ENCODE measurements around the gene CACNG4. TPM values are rescaled to one million over a fixed set of nuclear protein-coding genes. Genes with fewer than 3 reads are reported as not detected.

The CACNG4 gene
- total RNA-seq, 2 experiments from 2014 or later = not detected

DNA sequence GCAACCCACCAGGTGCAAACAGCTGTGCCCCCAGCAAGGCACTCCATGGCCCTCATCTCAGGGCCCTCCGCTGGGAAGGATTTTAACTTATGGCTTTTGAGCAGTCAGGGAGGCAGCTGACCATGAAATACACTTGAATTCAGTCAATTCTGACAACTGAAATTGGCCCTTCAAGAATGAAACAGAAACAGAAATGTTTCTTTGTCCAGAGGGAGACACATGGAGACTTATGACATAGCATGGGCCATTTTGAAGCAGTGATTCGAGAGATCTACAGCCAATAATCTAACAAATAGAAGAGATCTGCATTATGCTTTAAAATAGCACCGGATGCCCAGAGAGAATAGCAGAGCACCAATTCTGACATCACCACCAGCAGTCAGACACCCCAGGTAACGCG is 87.3 kb downstream of the CACNG4 start:
- no TSS peak for BruUV-seq (replicated peaks)
- H3K79me2 ChIP-seq (ENCODE audit: insufficient read depth, low read depth, low read length) = no peaks in the 10 kb centered on the region
- no peak overlapping the region for H3K4me3 ChIP-seq (ENCODE audit: low read depth, low read length, poor library complexity, severe bottlenecking)
- no peak for TF ChIP-seq CTCF (conservative IDR thresholded peaks at IDR 0.05; ENCODE audit: low read length)
- no peak for TF ChIP-seq EZH2phosphoT487 (IDR thresholded peaks at IDR 0.05; ENCODE audit: borderline replicate concordance, low read depth, low read length)
- peaks cover 9% of the 10 kb centered on the region for H3K4me1 ChIP-seq (ENCODE audit: insufficient read depth, low read length, poor library complexity, severe bottlenecking)
- H3K27ac ChIP-seq (ENCODE audit: low read depth, low read length, poor library complexity, severe bottlenecking) = no peak overlapping the region
- H3K36me3 ChIP-seq (ENCODE audit: insufficient read depth, low read length) = no peaks in the 10 kb centered on the region
- H3K9me3 ChIP-seq (ENCODE audit: low read length) = peaks cover 13% of the 10 kb centered on the region; the same call in 1 of the 2 replicates
- H3K4me2 ChIP-seq (ENCODE audit: low read length) = no peak overlapping the region
- DNase-seq (ENCODE audit: low spot score) = no peak
- no peaks in the 10 kb centered on the region for H3K9me2 ChIP-seq (ENCODE audit: insufficient read depth, low read length)
- intact Hi-C loops (cut with micrococcal nuclease; ENCODE audit: unreplicated experiment) = no loop called here
- no peaks in the 10 kb centered on the region for H4K20me1 ChIP-seq (ENCODE audit: insufficient read depth, low read length)
- POLR2A ChIA-PET = no interaction called here
- no peak overlapping the region for H2AFZ ChIP-seq (ENCODE audit: low read length)
- CTCF ChIA-PET (ENCODE audit: unreplicated experiment) = no interaction called here

DNA sequence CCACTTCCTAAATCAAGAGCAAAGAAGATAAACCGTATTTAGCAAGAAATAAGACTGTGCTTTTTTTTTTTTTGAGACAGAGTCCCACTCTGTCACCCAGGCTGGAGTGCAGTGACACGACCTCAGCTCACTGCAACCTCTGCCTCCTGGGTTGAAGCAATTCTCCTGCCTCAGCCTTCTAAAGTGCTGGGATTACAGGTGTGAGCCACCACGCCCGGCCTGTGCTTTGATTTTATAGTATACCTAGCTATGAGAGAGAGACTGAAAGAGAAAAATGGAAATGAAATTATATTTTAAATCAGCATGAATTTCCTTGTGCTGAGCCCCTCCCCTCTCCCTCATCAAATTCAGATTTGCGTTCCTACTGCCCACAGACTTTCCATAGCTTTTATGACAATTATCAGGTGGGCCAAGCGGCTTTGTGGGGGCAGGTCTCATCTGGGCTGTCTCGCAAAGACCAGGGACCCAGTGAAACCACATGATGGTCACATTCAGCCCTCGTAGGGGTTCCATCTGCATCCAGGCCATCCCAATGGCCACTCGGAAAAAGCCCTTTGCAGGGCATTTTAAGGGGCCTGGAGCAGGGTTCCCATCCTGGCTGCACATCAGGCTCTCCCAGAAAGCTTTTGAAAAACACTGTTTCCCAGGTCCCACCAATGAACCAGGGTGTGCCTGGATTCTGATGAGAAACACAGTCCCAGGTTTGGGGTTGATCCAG is 88.4 kb downstream of the CACNG4 start:
- H4K20me1 ChIP-seq (ENCODE audit: insufficient read depth, low read length) = no peaks in the 10 kb centered on the region
- ChIA-PET POLR2A (no interaction called here), CTCF (ENCODE audit: unreplicated experiment) (no interaction called here)
- TF ChIP-seq CTCF (conservative IDR thresholded peaks at IDR 0.05; ENCODE audit: low read length) (no peak), EZH2phosphoT487 (IDR thresholded peaks at IDR 0.05; ENCODE audit: borderline replicate concordance, low read depth, low read length) (no peak)
- H3K4me2 ChIP-seq (ENCODE audit: low read length) = no peak overlapping the region
- H2AFZ ChIP-seq (ENCODE audit: low read length) = no peak overlapping the region
- peaks cover 13% of the 10 kb centered on the region for H3K4me1 ChIP-seq (ENCODE audit: insufficient read depth, low read length, poor library complexity, severe bottlenecking)
- no peaks in the 10 kb centered on the region for H3K36me3 ChIP-seq (ENCODE audit: insufficient read depth, low read length)
- intact Hi-C loops (cut with micrococcal nuclease; ENCODE audit: unreplicated experiment) = no loop called here
- BruUV-seq (replicated peaks) = no TSS peak
- DNase-seq (ENCODE audit: low spot score) = no peak
- no peaks in the 10 kb centered on the region for H3K9me2 ChIP-seq (ENCODE audit: insufficient read depth, low read length)
- H3K27ac ChIP-seq (ENCODE audit: low read depth, low read length, poor library complexity, severe bottlenecking) = no peak overlapping the region
- H3K4me3 ChIP-seq (ENCODE audit: low read depth, low read length, poor library complexity, severe bottlenecking) = no peak overlapping the region
- peaks cover 10% of the 10 kb centered on the region; the same call in 1 of the 2 replicates for H3K9me3 ChIP-seq (ENCODE audit: low read length)
- no peaks in the 10 kb centered on the region for H3K79me2 ChIP-seq (ENCODE audit: insufficient read depth, low read depth, low read length)

- no peak overlapping the region for H3K4me2 ChIP-seq (ENCODE audit: low read length)
- H4K20me1 ChIP-seq (ENCODE audit: insufficient read depth, low read length) = no peaks in the 10 kb centered on the region
- no peaks in the 10 kb centered on the region for H3K9me2 ChIP-seq (ENCODE audit: insufficient read depth, low read length)
- TF ChIP-seq EZH2phosphoT487 (IDR thresholded peaks at IDR 0.05; ENCODE audit: borderline replicate concordance, low read depth, low read length) (no peak), CTCF (conservative IDR thresholded peaks at IDR 0.05; ENCODE audit: low read length) (no peak)
- H2AFZ ChIP-seq (ENCODE audit: low read length) = no peak overlapping the region
- no peaks in the 10 kb centered on the region for H3K36me3 ChIP-seq (ENCODE audit: insufficient read depth, low read length)
- BruUV-seq (replicated peaks) = no TSS peak
- ChIA-PET CTCF (ENCODE audit: unreplicated experiment) (no interaction called here), POLR2A (no interaction called here)
- no peaks in the 10 kb centered on the region for H3K79me2 ChIP-seq (ENCODE audit: insufficient read depth, low read depth, low read length)
- H3K4me1 ChIP-seq (ENCODE audit: insufficient read depth, low read length, poor library complexity, severe bottlenecking) = peaks cover 13% of the 10 kb centered on the region
- no peak overlapping the region for H3K27ac ChIP-seq (ENCODE audit: low read depth, low read length, poor library complexity, severe bottlenecking)
- no peak overlapping the region for H3K4me3 ChIP-seq (ENCODE audit: low read depth, low read length, poor library complexity, severe bottlenecking)
- intact Hi-C loops (cut with micrococcal nuclease; ENCODE audit: unreplicated experiment) = no loop called here
- DNase-seq (ENCODE audit: low spot score) = no peak
- H3K9me3 ChIP-seq (ENCODE audit: low read length) = peaks cover 4% of the 10 kb centered on the region; the same call in 1 of the 2 replicates
Observed at GRCh38 chr17:67053438-67054000, 89.0 kb downstream of the CACNG4 start.
